ENCODE data around the gene UPK1B. TPM values are rescaled to one million over a fixed set of nuclear protein-coding genes. Genes with fewer than 3 reads are reported as not detected.

Gene UPK1B
- total RNA-seq, 2 experiments from 2014 or later = not detected

- Histone ChIP-seq H3K27ac (ENCODE audit: low read depth, low read length, poor library complexity, severe bottlenecking) (no peak overlapping the region), H3K36me3 (ENCODE audit: insufficient read depth, low read length) (no peaks in the 10 kb centered on the region), H3K79me2 (ENCODE audit: insufficient read depth, low read depth, low read length) (no peaks in the 10 kb centered on the region), H2AFZ (ENCODE audit: low read length) (no peak overlapping the region), H3K4me2 (ENCODE audit: low read length) (no peak overlapping the region), H3K9me3 (ENCODE audit: low read length) (no peaks in the 10 kb centered on the region), H3K4me3 (ENCODE audit: low read depth, low read length, poor library complexity, severe bottlenecking) (no peak overlapping the region), H3K9me2 (ENCODE audit: insufficient read depth, low read length) (no peaks in the 10 kb centered on the region), H4K20me1 (ENCODE audit: insufficient read depth, low read length) (no peaks in the 10 kb centered on the region), H3K4me1 (ENCODE audit: insufficient read depth, low read length, poor library complexity, severe bottlenecking) (no peaks in the 10 kb centered on the region)
- intact Hi-C loops (cut with micrococcal nuclease; ENCODE audit: unreplicated experiment) = no loop called here
- TF ChIP-seq EZH2phosphoT487 (IDR thresholded peaks at IDR 0.05; ENCODE audit: borderline replicate concordance, low read depth, low read length) (no peak), CTCF (conservative IDR thresholded peaks at IDR 0.05; ENCODE audit: low read length) (no peak)
- POLR2A ChIA-PET = interaction anchor here (0.6 kb wide), 1 partner anchor 132 kb away, joined by 3 read pairs; no protein-coding TSS in a partner anchor
- no TSS peak for BruUV-seq (replicated peaks)
- CTCF ChIA-PET (ENCODE audit: unreplicated experiment) = no interaction called here
- DNase-seq (ENCODE audit: low spot score) = no peak
These were observed 11.6 kb downstream of the UPK1B start for GRCh38 chr3:119184796-119185570.

GRCh38 chr3:119187266-119187665 is 13.9 kb downstream of the UPK1B start:
- H3K27ac ChIP-seq (ENCODE audit: low read depth, low read length, poor library complexity, severe bottlenecking) = no peak overlapping the region
- H3K4me3 ChIP-seq (ENCODE audit: low read depth, low read length, poor library complexity, severe bottlenecking) = no peak overlapping the region
- H3K9me3 ChIP-seq (ENCODE audit: low read length) = no peaks in the 10 kb centered on the region
- H4K20me1 ChIP-seq (ENCODE audit: insufficient read depth, low read length) = no peaks in the 10 kb centered on the region
- ChIA-PET CTCF (ENCODE audit: unreplicated experiment) (no interaction called here), POLR2A (interaction anchor here (0.9 to 1.2 kb wide), 2 partner anchors 77 to 166 kb away, joined by 3 read pairs; no protein-coding TSS in a partner anchor)
- H3K79me2 ChIP-seq (ENCODE audit: insufficient read depth, low read depth, low read length) = no peaks in the 10 kb centered on the region
- H2AFZ ChIP-seq (ENCODE audit: low read length) = no peak overlapping the region
- H3K4me2 ChIP-seq (ENCODE audit: low read length) = no peak overlapping the region
- intact Hi-C loops (cut with micrococcal nuclease; ENCODE audit: unreplicated experiment) = no loop called here
- no peaks in the 10 kb centered on the region for H3K9me2 ChIP-seq (ENCODE audit: insufficient read depth, low read length)
- BruUV-seq (replicated peaks) = no TSS peak
- no peak for TF ChIP-seq EZH2phosphoT487 (IDR thresholded peaks at IDR 0.05; ENCODE audit: borderline replicate concordance, low read depth, low read length)
- H3K4me1 ChIP-seq (ENCODE audit: insufficient read depth, low read length, poor library complexity, severe bottlenecking) = no peaks in the 10 kb centered on the region
- DNase-seq (ENCODE audit: low spot score) = no peak
- H3K36me3 ChIP-seq (ENCODE audit: insufficient read depth, low read length) = no peaks in the 10 kb centered on the region

GRCh38 chr3:119191800-119192199 is 18.4 kb downstream of the UPK1B start:
- no peaks in the 10 kb centered on the region for H3K9me2 ChIP-seq (ENCODE audit: insufficient read depth, low read length)
- H4K20me1 ChIP-seq (ENCODE audit: insufficient read depth, low read length) = no peaks in the 10 kb centered on the region
- BruUV-seq (replicated peaks) = no TSS peak
- intact Hi-C loops (cut with micrococcal nuclease; ENCODE audit: unreplicated experiment) = no loop called here
- no peak overlapping the region for H3K27ac ChIP-seq (ENCODE audit: low read depth, low read length, poor library complexity, severe bottlenecking)
- no peak overlapping the region for H3K4me2 ChIP-seq (ENCODE audit: low read length)
- H3K36me3 ChIP-seq (ENCODE audit: insufficient read depth, low read length) = no peaks in the 10 kb centered on the region
- no peak overlapping the region for H3K4me3 ChIP-seq (ENCODE audit: low read depth, low read length, poor library complexity, severe bottlenecking)
- ChIA-PET CTCF (ENCODE audit: unreplicated experiment) (interaction anchor here (0.5 kb wide), 1 partner anchor 9 kb away, joined by 3 read pairs; no protein-coding TSS in a partner anchor), POLR2A (no interaction called here)
- DNase-seq (ENCODE audit: low spot score) = no peak
- TF ChIP-seq CTCF (conservative IDR thresholded peaks at IDR 0.05; ENCODE audit: low read length) (no peak), EZH2phosphoT487 (IDR thresholded peaks at IDR 0.05; ENCODE audit: borderline replicate concordance, low read depth, low read length) (no peak)
- H2AFZ ChIP-seq (ENCODE audit: low read length) = no peak overlapping the region
- no peaks in the 10 kb centered on the region for H3K79me2 ChIP-seq (ENCODE audit: insufficient read depth, low read depth, low read length)
- no peaks in the 10 kb centered on the region for H3K9me3 ChIP-seq (ENCODE audit: low read length)
- H3K4me1 ChIP-seq (ENCODE audit: insufficient read depth, low read length, poor library complexity, severe bottlenecking) = no peaks in the 10 kb centered on the region

Data from OCI-LY7 (cell line).